K562 (cell line): Measurements from ENCODE around the gene C10orf143.

ENCODE experiments used
- BCOR ChIP-seq: fragments of 450-650 bp; IDR thresholded peaks from 2 replicates; pipeline ENCODE4 v1.6.1; 2016
- CHAMP1 ChIP-seq: fragments of 450-650 bp; IDR thresholded peaks from 2 replicates; pipeline ENCODE4 v1.6.1; 2016; ENCODE audit warnings: mild to moderate bottlenecking
- EP300 ChIP-seq: IDR thresholded peaks from 2 replicates; pipeline ENCODE4 v1.6.1; 2012; ENCODE audit warnings: low read length, improper control_type of control experiment
- GABPB1 ChIP-seq: sonication (generic); formaldehyde crosslinking; IDR thresholded peaks from 2 replicates; pipeline ENCODE4 v1.8.0; 2022; ENCODE audit warnings: mild to moderate bottlenecking, missing genetic modification reagents
- POLR2A ChIP-seq: fragments of 450-650 bp; conservative IDR thresholded peaks from 2 replicates; pipeline ENCODE4 v1.6.1; 2016
- POLR2AphosphoS5 ChIP-seq: IDR thresholded peaks from 2 replicates; pipeline ENCODE4 v1.6.1; 2011; ENCODE audit warnings: mild to moderate bottlenecking, low read depth, low read length, moderate library complexity; ENCODE audit not compliant: control insufficient read depth, insufficient read depth
- RBM34 ChIP-seq: fragments of 200-400 bp; formaldehyde crosslinking; IDR thresholded peaks from 2 replicates; pipeline ENCODE4 v1.6.1; 2018; ENCODE audit warnings: low read length, borderline replicate concordance; ENCODE audit not compliant: insufficient read depth
- RFX5 ChIP-seq: IDR thresholded peaks from 2 replicates; pipeline ENCODE4 v1.6.1; 2011; ENCODE audit warnings: low read depth, mild to moderate bottlenecking, improper control_type of control experiment, low read length
- SIN3A ChIP-seq, 2 experiments: fragments of 150-350 bp in 1 of 2; IDR thresholded peaks; 2 replicates each; pipeline ENCODE4 v1.6.1; 2011 to 2016; ENCODE audit warnings: borderline replicate concordance in 2 of 2, low read depth in 2 of 2, low read length in 2 of 2, mild to moderate bottlenecking in 2 of 2, moderate library complexity in 2 of 2; ENCODE audit not compliant: control insufficient read depth in 1 of 2
- YY1 ChIP-seq, 3 experiments: IDR thresholded peaks; 2 replicates each; pipeline ENCODE4 v1.6.1; 2011; ENCODE audit warnings: low read length in 2 of 3, mild to moderate bottlenecking in 2 of 3, moderate library complexity in 2 of 3, borderline replicate concordance in 1 of 3, control low read depth in 1 of 3, low read depth in 1 of 3; ENCODE audit not compliant: insufficient read depth in 3 of 3, insufficient replicate concordance in 2 of 3, control insufficient read depth in 1 of 3, insufficient read length in 1 of 3; ENCODE audit errors: extremely low read depth in 1 of 3
- TF ChIP-seq, protein P1 (sequence below): fragments of 450-650 bp; formaldehyde crosslinking; IDR thresholded peaks from 2 replicates; pipeline ENCODE4 v1.4.0; 2022; ENCODE audit warnings: missing genetic modification characterization
- TF ChIP-seq, protein P2 (sequence below), 3 experiments: IDR thresholded peaks in 2 of 3; conservative IDR thresholded peaks in 1 of 3; 2 replicates each; pipeline ENCODE4 v1.5.1; 2011 to 2012; ENCODE audit warnings: low read length in 3 of 3, mild to moderate bottlenecking in 3 of 3, control low read depth in 2 of 3, improper control_type of control experiment in 1 of 3, inconsistent platforms in 1 of 3, low read depth in 1 of 3, mixed read lengths in 1 of 3, moderate library complexity in 1 of 3; ENCODE audit not compliant: insufficient read depth in 2 of 3
- TF ChIP-seq, protein P3 (sequence below): sonication (generic); formaldehyde crosslinking; IDR thresholded peaks from 2 replicates; pipeline ENCODE4 v1.5.0; 2020; ENCODE audit warnings: missing genetic modification reagents
- TF ChIP-seq, protein P4 (sequence below): sonication (generic); formaldehyde crosslinking; IDR thresholded peaks from 2 replicates; pipeline ENCODE4 v1.8.1; 2023; ENCODE audit warnings: mild to moderate bottlenecking, missing genetic modification reagents

DNA sequence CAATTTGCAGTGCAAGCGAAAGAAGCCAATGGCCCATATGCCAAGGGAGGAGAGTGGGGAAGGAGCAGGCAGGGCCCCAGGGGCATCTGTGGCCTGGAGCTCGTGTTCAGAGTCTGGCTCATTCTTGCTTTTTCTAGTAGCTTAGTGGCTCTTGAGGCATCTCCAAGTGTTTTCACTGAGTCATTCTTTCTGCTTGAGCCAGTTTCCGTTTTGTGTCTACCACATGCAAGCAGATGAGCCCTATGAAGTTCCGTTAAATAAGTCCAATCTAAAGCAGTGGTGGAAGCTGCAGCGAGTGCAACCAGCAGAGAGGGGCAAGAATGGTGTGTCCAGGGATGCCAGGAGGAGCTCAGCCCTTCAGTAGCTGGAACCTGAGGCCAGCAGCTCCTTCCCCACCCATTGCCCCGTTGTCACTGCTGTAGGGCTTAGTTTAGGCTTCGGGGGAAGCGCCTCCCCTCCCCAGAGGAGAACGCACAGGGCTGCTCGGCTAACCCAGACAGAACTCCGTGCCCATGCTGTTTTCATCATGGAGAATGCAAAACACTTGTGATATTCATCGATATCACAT is 89.2 kb downstream of the C10orf143 start:
- TF ChIP-seq, protein P1, sequence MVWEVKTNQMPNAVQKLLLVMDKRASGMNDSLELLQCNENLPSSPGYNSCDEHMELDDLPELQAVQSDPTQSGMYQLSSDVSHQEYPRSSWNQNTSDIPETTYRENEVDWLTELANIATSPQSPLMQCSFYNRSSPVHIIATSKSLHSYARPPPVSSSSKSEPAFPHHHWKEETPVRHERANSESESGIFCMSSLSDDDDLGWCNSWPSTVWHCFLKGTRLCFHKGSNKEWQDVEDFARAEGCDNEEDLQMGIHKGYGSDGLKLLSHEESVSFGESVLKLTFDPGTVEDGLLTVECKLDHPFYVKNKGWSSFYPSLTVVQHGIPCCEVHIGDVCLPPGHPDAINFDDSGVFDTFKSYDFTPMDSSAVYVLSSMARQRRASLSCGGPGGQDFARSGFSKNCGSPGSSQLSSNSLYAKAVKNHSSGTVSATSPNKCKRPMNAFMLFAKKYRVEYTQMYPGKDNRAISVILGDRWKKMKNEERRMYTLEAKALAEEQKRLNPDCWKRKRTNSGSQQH: no peak
- TF ChIP-seq, protein P2, sequence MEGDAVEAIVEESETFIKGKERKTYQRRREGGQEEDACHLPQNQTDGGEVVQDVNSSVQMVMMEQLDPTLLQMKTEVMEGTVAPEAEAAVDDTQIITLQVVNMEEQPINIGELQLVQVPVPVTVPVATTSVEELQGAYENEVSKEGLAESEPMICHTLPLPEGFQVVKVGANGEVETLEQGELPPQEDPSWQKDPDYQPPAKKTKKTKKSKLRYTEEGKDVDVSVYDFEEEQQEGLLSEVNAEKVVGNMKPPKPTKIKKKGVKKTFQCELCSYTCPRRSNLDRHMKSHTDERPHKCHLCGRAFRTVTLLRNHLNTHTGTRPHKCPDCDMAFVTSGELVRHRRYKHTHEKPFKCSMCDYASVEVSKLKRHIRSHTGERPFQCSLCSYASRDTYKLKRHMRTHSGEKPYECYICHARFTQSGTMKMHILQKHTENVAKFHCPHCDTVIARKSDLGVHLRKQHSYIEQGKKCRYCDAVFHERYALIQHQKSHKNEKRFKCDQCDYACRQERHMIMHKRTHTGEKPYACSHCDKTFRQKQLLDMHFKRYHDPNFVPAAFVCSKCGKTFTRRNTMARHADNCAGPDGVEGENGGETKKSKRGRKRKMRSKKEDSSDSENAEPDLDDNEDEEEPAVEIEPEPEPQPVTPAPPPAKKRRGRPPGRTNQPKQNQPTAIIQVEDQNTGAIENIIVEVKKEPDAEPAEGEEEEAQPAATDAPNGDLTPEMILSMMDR (IDR thresholded peaks at IDR 0.05 in 2 of 3, conservative IDR thresholded peaks at IDR 0.05 in 1 of 3; ENCODE audit: insufficient read depth in 2 of 3, low read depth in 1 of 3, low read length in 3 of 3): no peak
- no peak for TF ChIP-seq CHAMP1
- TF ChIP-seq BCOR: no peak
- TF ChIP-seq, protein P3, sequence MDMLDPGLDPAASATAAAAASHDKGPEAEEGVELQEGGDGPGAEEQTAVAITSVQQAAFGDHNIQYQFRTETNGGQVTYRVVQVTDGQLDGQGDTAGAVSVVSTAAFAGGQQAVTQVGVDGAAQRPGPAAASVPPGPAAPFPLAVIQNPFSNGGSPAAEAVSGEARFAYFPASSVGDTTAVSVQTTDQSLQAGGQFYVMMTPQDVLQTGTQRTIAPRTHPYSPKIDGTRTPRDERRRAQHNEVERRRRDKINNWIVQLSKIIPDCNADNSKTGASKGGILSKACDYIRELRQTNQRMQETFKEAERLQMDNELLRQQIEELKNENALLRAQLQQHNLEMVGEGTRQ: no peak
- no peak for TF ChIP-seq POLR2A
- TF ChIP-seq POLR2AphosphoS5: no peak
- TF ChIP-seq SIN3A (IDR thresholded peaks at IDR 0.05; ENCODE audit: borderline replicate concordance in 2 of 2, control insufficient read depth in 1 of 2, low read depth in 2 of 2, low read length in 2 of 2): no peak
- TF ChIP-seq RBM34: no peak
- no peak for TF ChIP-seq EP300
- TF ChIP-seq, protein P4, sequence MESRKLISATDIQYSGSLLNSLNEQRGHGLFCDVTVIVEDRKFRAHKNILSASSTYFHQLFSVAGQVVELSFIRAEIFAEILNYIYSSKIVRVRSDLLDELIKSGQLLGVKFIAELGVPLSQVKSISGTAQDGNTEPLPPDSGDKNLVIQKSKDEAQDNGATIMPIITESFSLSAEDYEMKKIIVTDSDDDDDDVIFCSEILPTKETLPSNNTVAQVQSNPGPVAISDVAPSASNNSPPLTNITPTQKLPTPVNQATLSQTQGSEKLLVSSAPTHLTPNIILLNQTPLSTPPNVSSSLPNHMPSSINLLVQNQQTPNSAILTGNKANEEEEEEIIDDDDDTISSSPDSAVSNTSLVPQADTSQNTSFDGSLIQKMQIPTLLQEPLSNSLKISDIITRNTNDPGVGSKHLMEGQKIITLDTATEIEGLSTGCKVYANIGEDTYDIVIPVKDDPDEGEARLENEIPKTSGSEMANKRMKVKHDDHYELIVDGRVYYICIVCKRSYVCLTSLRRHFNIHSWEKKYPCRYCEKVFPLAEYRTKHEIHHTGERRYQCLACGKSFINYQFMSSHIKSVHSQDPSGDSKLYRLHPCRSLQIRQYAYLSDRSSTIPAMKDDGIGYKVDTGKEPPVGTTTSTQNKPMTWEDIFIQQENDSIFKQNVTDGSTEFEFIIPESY (CRISPR knock-in tag): no peak
- TF ChIP-seq YY1 (IDR thresholded peaks at IDR 0.05; ENCODE audit: borderline replicate concordance in 1 of 3, control insufficient read depth in 1 of 3, extremely low read depth in 1 of 3, insufficient read depth in 3 of 3, insufficient read length in 1 of 3, insufficient replicate concordance in 2 of 3, low read depth in 1 of 3, low read length in 2 of 3): no peak
- TF ChIP-seq GABPB1 (CRISPR knock-in tag): no peak
- no peak for TF ChIP-seq RFX5
